HG03439 (cell line): ENCODE data around the gene KDM2A.
"Not testable (repeated sequence)": the region's sequence is repeated elsewhere in the genome, so short reads cannot be mapped to it uniquely, and the experiment has no call there.

Experiments used
- ATAC-seq: cut with Tn5 transposase; IDR thresholded peaks from one replicate; pipeline ENCODE4 v1.9.1; 2021; ENCODE audit warnings: mild to moderate bottlenecking, moderate library complexity; ENCODE audit not compliant: unreplicated experiment

Gene KDM2A

DNA sequence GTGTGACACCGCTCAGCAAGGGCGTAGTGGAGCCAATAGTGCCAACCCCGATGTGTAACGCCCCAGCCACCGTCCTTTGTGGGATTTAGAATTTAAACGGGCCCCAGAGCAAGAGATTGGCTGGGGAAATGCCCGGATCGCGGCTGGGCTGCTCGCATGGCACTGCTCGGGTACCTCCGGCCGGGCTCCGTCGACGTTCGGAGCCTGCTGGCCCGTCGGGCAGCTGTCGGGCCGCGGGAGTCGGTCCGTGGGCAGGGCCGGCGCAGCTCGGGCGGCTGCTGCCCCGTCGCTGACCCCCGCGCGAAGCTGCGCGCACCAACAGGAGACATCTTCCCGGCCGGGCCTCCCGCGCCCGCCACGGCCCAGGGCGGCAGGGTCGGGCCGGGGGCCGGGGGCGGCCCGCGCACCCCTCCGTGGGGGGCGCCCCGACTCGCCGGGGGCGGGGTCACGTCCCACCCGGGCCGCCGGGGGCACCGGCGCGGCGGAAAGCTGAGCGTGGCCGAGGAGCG is 1.3 kb upstream of the KDM2A start:
- peak; percentile 16 for ATAC-seq

DNA sequence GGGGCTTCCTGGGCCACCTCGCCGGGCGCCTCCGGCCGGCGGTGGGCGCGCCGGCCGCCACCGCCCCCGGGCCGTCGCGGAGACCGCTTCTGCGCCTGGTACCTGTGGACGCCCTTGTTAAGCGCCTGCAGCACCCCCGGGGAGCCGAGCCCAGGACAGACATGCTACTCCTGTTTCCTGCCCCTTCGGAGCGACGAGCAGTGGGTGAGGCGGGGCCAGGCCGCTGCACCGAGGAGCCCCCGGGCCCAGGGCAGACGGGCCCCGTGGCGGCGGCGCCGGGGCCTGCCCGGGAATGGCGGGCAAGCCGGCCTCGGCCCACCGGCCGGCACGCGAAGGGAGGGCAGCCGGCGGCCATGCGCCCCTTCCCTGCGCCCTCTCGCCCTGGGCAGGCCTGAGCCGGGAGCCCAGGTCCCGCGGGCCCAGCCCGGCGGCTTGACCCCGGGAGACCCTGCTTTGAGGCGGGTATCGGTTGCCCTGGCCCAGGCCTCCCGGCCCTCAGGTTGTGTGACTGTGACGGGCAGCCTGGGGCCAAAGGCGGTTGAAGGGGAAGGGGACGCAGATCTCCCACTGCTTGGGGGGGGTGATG is 789 bp upstream of the KDM2A start:
- peak; percentile 6 for ATAC-seq

DNA sequence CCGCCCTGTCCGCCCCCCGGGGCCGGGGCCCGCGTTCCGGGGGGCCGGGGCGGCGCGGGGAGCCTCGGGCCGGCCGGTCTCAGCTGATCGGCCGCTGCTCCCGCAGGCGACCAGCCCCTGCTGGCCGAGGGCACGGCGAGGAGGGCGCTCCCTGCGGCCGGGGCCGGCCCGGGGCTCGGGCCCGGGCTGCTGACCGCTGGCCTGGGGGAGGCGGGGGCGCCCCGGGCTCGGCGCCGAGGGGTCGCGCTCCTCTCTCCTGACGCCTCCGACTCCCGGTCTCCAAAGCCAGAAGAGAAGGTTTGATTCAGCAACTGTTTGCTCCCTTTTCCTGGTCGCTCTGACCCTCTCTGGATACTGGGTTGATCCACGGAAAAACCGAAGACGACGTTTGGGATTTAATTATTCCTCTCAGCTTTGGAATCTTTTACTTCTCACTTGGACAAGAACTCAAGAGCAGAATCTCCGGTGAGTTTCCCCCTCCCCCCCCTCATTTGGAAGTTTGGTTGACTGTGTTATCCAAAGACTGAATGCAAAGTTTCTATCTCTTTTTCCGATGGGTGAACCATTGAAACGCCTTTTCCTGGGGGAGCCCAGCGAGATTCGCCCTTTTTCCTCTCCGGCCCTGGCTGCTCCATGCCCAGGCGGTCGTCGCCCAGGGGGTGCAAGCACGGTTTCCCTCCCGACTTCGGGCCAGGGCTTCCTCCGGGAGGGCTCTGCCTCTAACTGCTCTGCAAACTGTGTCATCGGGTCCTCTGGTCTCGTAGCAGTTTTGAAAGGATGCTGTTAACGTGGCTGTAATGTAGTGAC is 725 bp downstream of the KDM2A start:
- ATAC-seq, result peak; percentile 18

DNA sequence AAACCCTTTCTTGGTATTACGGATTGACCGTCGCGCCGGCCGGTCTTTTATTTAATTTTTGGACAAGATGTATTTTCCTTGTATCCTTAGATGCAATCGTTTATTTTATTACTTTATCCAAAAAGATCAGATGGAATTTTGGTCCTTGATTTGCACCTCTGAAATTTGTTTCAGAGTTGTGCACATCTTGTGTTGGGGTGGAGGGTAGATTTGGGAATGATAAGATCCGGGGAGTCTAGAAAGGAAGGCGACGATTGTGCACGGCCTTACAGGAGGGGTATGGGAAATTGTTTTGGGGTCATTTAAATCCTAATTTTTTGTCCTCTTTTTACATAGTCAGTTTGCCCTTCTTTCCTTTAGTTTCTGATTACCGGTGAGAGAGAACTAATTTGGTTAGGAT is 1.4 kb downstream of the KDM2A start:
- no peak for ATAC-seq

DNA sequence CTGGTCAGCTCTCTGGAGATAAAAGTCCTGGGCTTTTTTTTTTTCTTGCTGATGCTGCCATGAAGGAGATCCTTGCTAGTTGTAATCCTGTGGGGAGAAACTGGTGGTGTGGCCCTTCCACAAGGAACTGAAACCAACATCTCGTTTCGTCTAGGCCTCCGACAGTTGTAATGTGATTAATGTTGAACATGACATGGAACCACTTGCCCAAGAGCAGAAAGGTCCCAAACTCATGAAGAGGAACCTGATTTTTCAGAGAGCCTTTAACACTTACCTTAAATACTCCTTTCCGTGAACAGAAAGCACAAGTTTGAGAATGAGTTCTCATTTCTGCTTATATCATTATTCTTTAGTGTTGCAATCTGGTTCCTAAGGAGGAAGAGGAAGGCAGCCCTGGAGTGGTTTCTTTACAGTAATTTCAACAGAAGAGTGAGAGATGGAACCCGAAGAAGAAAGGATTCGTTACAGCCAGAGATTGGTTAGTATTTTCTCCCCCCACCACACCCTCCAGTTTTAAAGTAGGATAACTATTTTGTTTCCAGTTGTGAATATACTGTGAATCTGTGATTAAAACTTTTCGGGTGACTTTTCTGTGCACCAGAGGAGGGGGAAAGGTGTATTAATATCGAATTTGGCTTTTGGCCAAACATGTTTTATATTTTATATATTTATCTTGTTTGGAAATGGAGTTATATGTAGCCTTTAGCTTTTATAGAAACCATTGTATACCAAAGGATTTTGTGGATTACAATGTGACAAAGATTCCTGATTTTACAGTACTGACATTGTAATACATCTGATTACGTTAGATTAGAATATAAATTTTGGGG is 2.0 kb downstream of the KDM2A start:
- no peak for ATAC-seq

DNA sequence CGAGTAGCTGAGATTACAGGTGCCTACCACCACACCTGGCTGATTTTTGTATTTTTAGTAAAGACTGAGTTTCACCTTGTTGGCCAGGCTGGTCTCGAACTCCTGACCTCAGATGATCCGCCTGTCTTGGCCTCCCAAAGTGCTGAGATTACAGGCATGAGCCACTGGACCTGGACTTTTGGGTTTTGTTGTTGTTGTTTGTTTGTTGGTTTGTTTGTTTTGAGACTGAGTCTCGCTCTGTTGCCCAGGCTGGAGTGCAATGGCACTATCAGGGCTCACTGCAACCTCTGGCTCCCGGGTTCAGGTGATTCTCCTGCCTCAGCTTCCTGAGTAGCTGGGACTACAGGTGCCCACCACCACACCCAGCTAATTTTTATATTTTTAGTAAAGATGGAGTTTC is 4.7 kb downstream of the KDM2A start:
- not testable (repeated sequence) for ATAC-seq

DNA sequence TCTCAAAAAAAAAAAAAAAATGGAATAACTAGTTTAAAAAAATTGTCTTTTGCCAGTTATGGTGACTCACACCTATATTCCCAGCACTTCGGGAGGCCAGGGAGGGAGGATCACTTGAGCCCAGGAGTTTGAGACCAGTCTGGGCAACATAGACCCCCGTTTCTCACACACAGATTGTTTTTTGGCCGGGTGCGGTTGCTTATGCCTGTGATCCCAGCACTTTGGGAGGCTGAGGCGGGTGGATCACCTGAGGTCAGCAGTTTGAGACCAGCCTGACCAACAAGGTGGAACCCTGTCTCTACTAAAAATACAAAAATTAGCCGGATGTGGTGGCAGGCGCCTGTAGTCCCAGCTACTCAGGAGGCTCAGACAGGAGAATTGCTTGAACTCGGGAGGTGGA is 7.2 kb downstream of the KDM2A start:
- not testable (repeated sequence) for ATAC-seq

DNA sequence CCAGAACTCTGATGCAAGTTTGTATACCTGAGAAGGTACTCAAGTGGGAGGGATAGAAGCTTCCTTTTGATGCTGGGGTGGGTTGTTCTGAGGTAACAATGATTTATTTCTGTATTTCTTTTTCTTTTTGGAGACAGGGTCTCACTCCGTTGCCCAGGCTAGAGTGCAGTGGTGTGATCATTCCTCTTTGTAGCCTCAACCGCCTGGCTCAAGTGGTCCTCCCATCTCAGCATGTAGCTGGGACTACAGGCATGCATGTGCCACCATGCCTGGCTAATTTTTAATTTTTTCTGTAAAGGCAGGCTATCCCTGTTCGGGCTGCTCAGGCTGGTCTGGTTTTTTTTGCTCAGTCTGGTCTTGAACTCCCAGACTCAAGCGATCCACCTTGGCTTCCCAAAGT is 7.9 kb downstream of the KDM2A start:
- no peak for ATAC-seq

DNA sequence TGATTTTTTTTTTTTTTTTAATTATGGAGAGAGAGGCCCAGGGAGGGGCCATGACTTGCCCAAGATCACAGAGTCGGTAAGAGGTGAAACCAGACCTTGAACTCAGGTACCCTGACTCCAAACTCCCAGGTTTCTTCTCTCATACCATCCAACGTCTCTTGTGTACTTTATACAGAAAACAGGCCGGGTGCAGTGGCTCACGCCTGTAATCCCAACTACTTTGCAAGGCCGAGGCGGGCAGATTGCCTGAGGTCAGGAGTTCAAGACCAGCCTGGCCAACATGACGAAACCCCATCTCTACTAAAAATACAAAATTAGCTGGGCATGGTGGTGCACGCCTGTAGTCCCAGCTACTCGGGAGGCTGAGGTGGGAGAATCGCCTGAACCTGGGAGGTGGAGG is 11.8 kb downstream of the KDM2A start:
- not testable (repeated sequence) for ATAC-seq

DNA sequence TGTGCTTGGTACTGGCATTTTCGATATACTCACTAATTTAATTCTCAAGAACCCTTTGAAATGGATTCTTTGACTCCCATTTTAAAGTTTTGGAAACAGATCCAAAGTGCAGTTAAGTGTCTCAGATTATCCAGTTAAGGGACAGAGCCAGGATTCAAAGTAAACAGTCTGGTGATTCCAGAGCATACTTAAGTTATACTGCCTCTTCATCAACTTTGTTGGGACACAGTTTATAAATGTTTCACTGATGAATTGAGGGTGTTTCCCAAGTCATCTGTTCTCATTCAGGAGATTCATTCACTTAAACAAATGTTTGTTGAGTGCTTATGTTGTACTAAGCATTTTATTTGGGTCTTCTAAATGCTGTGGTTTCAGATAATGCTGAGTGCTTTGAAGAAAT is 17.1 kb downstream of the KDM2A start:
- ATAC-seq, result no peak

DNA sequence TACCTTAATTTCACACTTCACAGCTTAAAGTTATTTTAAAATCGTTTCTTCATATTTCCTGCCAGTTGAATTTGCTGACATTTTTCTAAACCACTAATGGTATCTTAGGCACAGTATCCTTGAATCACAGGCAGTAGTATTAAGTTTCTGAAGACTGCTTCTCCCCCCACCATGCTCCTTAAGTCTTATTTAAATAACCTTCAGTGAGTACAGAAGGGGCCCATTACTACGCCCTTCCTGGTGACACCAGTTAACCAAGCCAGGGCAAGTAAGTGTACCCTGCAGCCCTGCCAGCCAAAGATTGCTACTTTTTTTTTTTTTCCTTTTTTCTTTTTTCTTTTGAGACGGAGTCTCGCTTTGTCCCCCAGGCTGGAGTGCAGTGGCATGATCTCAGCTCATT is 19.9 kb downstream of the KDM2A start:
- ATAC-seq, result no peak

DNA sequence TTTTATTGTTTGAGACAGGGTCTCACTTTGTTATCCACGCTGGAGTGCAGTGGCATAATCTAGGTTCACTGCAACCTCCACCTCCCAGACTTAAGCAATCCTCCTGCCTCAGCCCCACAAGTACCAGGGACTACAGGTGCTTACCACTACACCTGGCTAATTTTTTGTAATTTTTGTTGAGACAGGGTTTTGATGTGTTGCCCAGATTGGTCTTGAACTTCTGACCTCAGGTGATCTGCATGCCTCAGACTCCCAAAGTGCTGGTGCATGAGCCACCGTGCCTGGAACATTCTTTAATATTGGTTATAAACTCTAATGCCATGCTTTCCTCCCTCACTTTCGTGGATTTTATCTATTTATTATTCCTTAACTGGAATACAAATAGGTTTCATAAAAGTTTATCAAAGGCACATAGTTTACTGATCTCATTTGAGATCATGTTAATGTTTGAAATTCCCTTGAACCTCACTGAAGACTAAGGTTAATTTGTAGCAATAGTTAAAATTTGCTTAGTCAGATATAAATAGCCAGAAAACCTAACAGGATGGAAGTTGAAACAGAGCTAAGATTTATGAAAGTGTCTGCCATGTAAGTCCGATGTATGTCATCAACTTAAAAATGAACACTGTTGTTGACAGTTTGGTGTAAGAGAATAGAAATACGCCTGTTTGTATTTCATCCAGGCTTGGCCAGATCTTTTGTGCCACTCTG is 27.6 kb downstream of the KDM2A start:
- no peak for ATAC-seq

DNA sequence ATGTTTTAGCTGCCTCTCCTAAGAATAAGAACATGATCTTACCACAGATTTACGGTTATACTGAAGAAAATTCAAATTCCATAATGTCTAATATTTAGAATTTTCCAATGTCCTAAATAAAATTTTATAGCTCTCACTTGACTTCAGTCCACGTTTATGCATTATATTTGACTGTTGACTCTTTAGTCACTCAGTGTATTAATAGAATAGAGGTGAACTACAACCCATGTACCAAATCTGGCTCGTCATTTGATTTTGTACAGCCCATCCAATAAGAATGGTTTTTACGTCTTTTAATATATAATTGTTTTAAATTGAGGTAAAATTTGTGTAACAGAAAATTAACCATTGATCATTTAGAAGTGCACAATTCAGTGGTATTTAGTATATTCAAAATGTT is 34.9 kb downstream of the KDM2A start:
- ATAC-seq, result no peak

DNA sequence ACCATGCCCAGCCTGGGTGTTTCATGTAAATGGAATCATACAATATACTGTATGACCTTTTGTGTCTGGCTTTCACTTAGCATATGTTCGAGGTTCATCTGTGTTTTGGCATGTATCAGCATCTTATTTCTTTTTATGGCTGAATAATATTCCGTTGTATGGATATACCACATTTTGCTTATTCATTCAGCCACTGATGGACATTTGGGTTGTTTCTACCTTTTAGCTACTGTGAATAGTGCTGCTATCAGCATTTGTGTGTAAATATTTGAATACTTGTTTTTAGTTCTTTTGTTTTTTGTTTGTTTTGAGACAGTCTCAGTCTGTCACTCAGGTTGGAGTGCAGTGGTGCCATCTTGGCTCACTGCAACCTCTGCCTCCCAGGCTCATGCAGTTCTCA is 35.7 kb downstream of the KDM2A start:
- ATAC-seq, result no peak

DNA sequence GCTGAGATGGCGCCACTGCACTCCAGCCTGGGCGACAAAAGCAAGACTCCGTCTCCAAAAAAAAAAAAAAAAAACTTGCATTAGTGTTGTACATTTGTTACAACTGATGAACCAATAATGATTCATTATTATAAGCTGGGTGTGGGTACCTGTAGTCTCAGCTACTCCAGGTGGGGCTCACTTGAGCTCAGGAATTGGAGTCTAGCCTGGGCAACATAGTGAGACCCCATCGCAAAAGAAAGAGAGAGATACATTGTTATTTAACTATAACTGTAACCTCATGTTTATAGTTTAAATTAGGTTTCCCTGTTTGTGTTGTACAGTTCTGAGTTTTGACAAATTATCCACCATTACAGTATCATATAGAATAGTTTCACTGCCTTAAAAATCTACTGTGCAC is 38.6 kb downstream of the KDM2A start:
- ATAC-seq, result no peak

DNA sequence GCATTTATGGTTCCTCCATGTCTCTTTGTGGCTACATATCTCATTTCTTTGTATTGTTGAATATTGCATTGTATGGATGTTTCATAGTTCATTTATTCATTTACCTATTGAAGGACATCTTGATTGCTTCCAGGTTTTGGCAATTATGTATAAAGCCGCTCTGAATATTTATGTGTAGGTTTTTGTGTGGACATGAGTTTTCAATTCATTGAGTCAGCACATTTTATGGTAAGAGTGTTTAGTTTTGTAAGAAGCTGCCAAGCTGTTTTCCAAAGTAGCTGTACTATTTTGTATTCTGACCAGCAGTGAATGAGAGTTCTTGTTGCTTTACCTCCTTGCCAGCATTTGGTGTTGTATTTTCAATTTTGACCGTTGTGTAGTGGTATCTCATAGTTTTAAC is 39.2 kb downstream of the KDM2A start:
- ATAC-seq, result no peak

DNA sequence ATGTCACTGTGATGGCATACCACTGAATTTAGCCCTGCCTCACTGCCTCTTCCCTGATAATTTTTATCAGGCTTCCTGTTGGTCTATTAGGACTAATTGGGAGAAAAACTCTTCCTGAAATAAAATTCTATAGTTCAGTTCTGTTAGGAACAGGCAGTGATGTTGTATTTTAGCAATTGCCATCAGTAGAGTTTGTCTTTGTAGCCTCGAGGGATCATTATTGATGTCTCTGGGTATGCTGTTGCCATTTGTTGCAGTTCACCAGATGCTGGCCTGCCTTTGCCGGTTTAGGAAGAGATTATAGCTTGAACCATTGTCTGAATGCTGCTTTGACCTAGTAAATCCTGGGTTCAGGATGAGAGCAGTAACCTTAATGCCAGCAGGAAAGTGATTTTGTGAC is 41.0 kb downstream of the KDM2A start:
- no peak for ATAC-seq

DNA sequence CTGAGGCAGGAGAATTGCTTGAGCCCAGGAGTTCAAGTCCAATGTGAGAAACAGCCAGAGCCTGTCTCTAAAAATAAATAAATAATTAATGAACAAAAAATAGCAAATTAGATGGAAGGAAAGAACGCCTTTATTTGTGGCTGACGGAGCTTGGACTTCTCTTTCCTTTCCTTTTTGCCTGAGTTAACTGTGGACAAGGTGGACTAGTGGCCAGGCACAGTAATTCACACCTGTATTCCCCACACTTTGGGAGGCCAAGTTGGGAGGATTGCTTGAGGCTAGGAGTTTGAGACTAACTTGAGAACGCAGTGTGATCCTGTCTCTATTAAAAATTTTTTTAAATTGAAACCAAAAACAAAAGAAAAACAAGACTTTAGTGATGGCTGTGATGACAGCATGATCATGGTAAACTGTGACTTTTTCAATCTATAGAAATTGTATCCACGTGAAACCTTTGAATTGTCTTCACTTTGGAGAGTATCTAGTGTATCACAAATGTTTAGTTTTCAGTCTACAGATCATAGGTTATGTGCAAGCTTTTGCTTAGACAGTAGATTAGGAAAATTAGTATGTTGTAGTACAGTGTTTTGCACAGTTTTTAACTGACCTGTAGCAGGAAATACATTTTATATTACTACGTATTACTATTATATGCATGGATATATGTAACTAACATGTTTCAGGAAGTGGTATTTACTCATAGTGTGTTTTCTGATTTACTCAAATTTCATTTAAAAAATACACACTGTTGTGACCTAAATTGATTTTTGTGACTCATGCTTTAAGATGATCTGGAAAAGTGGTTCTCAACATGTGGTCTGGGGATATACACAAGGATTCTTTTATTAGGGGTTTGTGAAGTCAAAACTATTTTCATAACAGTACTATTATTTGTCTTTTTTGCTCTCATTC is 42.1 kb downstream of the KDM2A start:
- no peak for ATAC-seq

DNA sequence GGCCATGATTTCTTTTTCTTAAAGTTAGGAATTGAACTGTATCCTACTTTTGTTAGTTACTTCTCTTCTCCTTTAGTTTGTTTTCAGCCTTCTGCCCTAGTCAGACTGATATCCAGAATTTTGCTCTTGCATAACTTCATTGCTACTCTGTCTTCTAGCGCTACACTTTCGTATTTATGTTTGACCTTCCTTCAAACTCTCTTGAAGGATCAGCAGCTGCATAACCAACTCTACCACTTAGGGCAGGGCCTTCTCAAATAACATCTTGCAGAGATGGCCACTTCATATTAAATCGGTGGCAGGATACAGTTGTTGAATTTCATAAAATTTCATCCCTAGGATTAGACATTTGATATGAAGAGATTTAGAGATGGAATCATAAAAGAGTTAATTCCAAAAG is 43.9 kb downstream of the KDM2A start:
- no peak for ATAC-seq

DNA sequence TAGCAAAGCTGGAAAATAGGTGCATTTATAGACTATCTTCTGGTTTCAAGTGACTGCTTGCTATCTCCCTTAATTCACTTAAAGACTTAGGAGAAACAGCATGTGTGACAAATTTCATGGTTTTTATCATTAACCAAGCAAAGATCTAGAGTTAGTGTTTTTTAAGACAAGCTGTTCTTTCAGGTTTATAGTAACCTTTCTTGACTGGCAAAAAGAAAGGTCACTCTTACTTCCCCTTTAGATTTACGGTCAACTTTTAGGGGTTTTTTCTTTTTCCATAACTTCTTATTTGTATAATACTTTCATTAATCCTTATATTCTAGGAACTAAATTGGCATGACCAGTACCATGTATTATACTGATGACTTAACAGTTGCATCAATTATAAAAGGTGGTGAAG is 46.6 kb downstream of the KDM2A start:
- no peak for ATAC-seq
